DOHH2 (cell line): ENCODE results near the gene GRIN2A.
A peak's percentile ranks its signal among the peaks of the same experiment; 100 is the strongest.

Experiments
- H3F3A ChIP-seq: fragments of 200-600 bp; sonication (generic), shearing (Covaris generic); 2 replicates; pipeline ENCODE4 v1.6.0; 2016; ENCODE audit warnings: antibody characterized with exemption, mild to moderate bottlenecking; ENCODE audit not compliant: control insufficient read depth, insufficient read depth
- H3K27ac ChIP-seq: fragments of 200-600 bp; sonication (generic); 2 replicates; pipeline ENCODE4 v1.5.1; 2014; ENCODE audit warnings: low read depth, mild to moderate bottlenecking, low read length, moderate library complexity
- H3K27me3 ChIP-seq: fragments of 200-600 bp; sonication (generic); 2 replicates; pipeline ENCODE4 v1.6.1; 2014; ENCODE audit warnings: mild to moderate bottlenecking, low read length, mixed read lengths; ENCODE audit not compliant: control insufficient read depth
- H3K36me3 ChIP-seq: fragments of 200-600 bp; sonication (generic); 2 replicates; pipeline ENCODE4 v1.6.1; 2014; ENCODE audit warnings: mild to moderate bottlenecking, low read length, moderate library complexity, mixed read lengths; ENCODE audit not compliant: control insufficient read depth
- H3K4me1 ChIP-seq: fragments of 200-600 bp; sonication (generic); 2 replicates; pipeline ENCODE4 v1.6.1; 2014; ENCODE audit warnings: mild to moderate bottlenecking, low read length, mixed read lengths; ENCODE audit not compliant: control insufficient read depth
- H3K4me2 ChIP-seq: fragments of 200-600 bp; sonication (generic); 2 replicates; pipeline ENCODE4 v1.6.0; 2014; ENCODE audit warnings: mild to moderate bottlenecking, low read length, moderate library complexity
- H3K4me3 ChIP-seq: fragments of 200-600 bp; sonication (generic); 2 replicates; pipeline ENCODE4 v1.5.1; 2014; ENCODE audit warnings: mild to moderate bottlenecking, low read length, mixed read lengths
- H3K79me2 ChIP-seq: fragments of 200-600 bp; sonication (generic); 2 replicates; pipeline ENCODE4 v1.6.1; 2014; ENCODE audit warnings: mild to moderate bottlenecking, low read length, mixed read lengths; ENCODE audit not compliant: control insufficient read depth
- H3K9me2 ChIP-seq: fragments of 200-600 bp; sonication (generic); replicated peaks from 2 replicates; pipeline ENCODE4 v1.6.1; 2014; ENCODE audit warnings: mild to moderate bottlenecking, low read length, mixed read lengths; ENCODE audit not compliant: control insufficient read depth
- H3K9me3 ChIP-seq: fragments of 200-600 bp; sonication (generic); 2 replicates; pipeline ENCODE4 v1.6.1; 2014; ENCODE audit warnings: antibody characterized with exemption, low read length, mixed read lengths; ENCODE audit not compliant: control insufficient read depth, insufficient read depth
- H4K20me1 ChIP-seq: fragments of 200-600 bp; sonication (generic); 2 replicates; pipeline ENCODE4 v1.6.0; 2014; ENCODE audit warnings: low read depth, mild to moderate bottlenecking, antibody characterized with exemption, low read length, moderate library complexity; ENCODE audit not compliant: control insufficient read depth, insufficient read depth
- CTCF ChIP-seq: fragments of 200-600 bp; sonication (generic); IDR thresholded peaks from one replicate; pipeline ENCODE4 v1.5.1; 2014; ENCODE audit warnings: antibody characterized with exemption, mild to moderate bottlenecking, low read depth, low read length; ENCODE audit not compliant: poor library complexity, severe bottlenecking
- EZH2phosphoT487 ChIP-seq: fragments of 200-600 bp; sonication (generic); IDR thresholded peaks from 2 replicates; pipeline ENCODE4 v1.6.1; 2017; ENCODE audit warnings: borderline replicate concordance, mild to moderate bottlenecking, antibody characterized with exemption, low read length, moderate library complexity, mixed read lengths

GRIN2A gene

GRCh38 chr16:10036956-10037355 is 145.3 kb downstream of the GRIN2A start:
- H3F3A ChIP-seq, result no peaks in the 10 kb centered on the region
- H3K4me1 ChIP-seq, result no peaks in the 10 kb centered on the region
- H3K36me3 ChIP-seq, result no peaks in the 10 kb centered on the region
- no peak overlapping the region for H3K27ac ChIP-seq
- no peak overlapping the region for H3K4me2 ChIP-seq
- H3K4me3 ChIP-seq, result no peak overlapping the region
- H3K79me2 ChIP-seq, result no peaks in the 10 kb centered on the region
- no peaks in the 10 kb centered on the region for H4K20me1 ChIP-seq
- TF ChIP-seq EZH2phosphoT487, result no peak
- no peak for TF ChIP-seq CTCF
- H3K27me3 ChIP-seq, result no peaks in the 10 kb centered on the region
- no peaks in the 10 kb centered on the region for H3K9me2 ChIP-seq
- H3K9me3 ChIP-seq, result peaks cover 6% of the 10 kb centered on the region; the same call in 1 of the 2 replicates

DNA sequence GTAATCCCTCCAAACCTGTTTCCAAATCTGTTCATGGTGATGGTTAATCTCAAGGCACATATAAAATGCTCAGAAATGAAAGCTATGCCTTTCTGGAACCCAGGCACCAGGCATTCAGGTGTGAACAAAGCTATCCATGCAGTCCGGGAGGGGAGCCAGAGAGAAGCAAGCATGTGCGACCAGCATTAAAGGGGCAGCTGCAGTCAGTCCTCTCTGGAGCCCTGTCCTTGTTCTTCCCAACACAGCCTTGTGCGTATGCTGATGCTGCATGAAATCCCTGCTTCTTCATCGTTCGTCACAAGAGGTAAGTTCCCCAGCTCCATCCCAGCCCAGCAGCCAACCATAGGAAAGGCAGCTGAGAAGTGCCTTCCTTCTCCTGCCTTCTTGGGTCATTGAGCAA is 148.7 kb downstream of the GRIN2A start:
- Histone ChIP-seq H3F3A (no peaks in the 10 kb centered on the region), H3K36me3 (no peaks in the 10 kb centered on the region), H4K20me1 (no peaks in the 10 kb centered on the region), H3K4me3 (no peak overlapping the region), H3K79me2 (no peaks in the 10 kb centered on the region), H3K9me3 (no peaks in the 10 kb centered on the region), H3K9me2 (no peaks in the 10 kb centered on the region), H3K4me2 (no peak overlapping the region), H3K27me3 (no peaks in the 10 kb centered on the region), H3K4me1 (no peaks in the 10 kb centered on the region), H3K27ac (no peak overlapping the region)
- TF ChIP-seq CTCF, result no peak
- no peak for TF ChIP-seq EZH2phosphoT487

DNA sequence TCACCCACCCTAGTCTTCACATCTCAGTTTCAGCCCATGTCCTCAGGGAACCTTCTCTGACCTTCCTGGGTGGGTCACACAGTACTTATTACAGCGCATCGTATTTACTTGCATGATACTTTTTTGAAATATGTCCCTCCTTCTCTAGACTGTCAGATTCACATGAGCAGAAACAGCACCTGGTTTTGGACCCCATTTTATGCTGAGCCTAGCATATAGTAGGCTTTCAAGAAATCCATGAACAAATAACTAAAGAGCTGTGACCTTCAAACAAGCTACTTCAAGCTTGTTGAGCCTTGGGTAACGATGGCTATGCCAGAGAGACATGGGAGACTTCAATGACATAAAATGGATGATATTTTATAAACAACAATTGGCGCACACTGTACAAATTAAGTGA is 150.3 kb downstream of the GRIN2A start:
- no peaks in the 10 kb centered on the region for H3K79me2 ChIP-seq
- no peaks in the 10 kb centered on the region for H3K9me2 ChIP-seq
- no peaks in the 10 kb centered on the region for H4K20me1 ChIP-seq
- H3K9me3 ChIP-seq, result no peaks in the 10 kb centered on the region
- no peaks in the 10 kb centered on the region for H3F3A ChIP-seq
- H3K27me3 ChIP-seq, result no peaks in the 10 kb centered on the region
- no peaks in the 10 kb centered on the region for H3K36me3 ChIP-seq
- H3K27ac ChIP-seq, result no peak overlapping the region
- no peak overlapping the region for H3K4me3 ChIP-seq
- no peak overlapping the region for H3K4me2 ChIP-seq
- no peaks in the 10 kb centered on the region for H3K4me1 ChIP-seq
- TF ChIP-seq CTCF (no peak), EZH2phosphoT487 (no peak)

DNA sequence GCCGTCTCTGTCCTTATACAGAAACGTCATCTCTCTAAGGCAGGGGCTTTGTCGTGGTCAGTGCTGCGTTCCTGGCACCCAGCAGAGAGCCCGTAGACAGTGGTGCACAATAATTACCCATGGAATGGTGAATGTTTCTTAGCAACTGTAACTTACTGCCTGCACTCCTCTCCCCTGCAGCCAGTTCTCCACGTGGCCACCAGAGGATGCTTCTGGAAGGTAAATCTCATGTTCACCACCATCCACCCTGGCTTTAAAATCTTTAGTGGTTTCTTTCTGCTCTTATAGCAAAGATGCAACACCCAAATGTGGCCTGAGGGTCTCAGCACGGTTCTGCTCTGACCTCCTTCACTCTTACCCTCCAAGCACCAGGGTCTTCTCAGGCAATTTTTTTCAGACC is 150.8 kb downstream of the GRIN2A start:
- no peaks in the 10 kb centered on the region for H3K9me3 ChIP-seq
- H4K20me1 ChIP-seq, result no peaks in the 10 kb centered on the region
- no peak for TF ChIP-seq EZH2phosphoT487
- TF ChIP-seq CTCF, result peak; percentile 14

More for the DNA sequence above, 150.8 kb downstream of the GRIN2A start:
- no peaks in the 10 kb centered on the region for H3K9me2 ChIP-seq
- H3K79me2 ChIP-seq, result no peaks in the 10 kb centered on the region
- H3K36me3 ChIP-seq, result no peaks in the 10 kb centered on the region
- H3K4me3 ChIP-seq, result no peak overlapping the region
- no peaks in the 10 kb centered on the region for H3K4me1 ChIP-seq
- H3K4me2 ChIP-seq, result no peak overlapping the region
- H3K27ac ChIP-seq, result no peak overlapping the region
- H3F3A ChIP-seq, result no peaks in the 10 kb centered on the region
- H3K27me3 ChIP-seq, result no peaks in the 10 kb centered on the region
